Effector memory CD4-positive, alpha-beta T cell (primary cell): ENCODE data around the gene DDR2.
"Not testable (repeated sequence)": the region's sequence is repeated elsewhere in the genome, so short reads cannot be mapped to it uniquely, and the experiment has no call there.

ENCODE experiments used
- DNase-seq, 3 donors: peaks; one replicate each; pipeline ENCODE4 v3.0.0-alpha.2; 2020
- H3K27ac ChIP-seq: 2 replicates; pipeline ENCODE4 v1.7.0; 2013; ENCODE audit warnings: mild to moderate bottlenecking, low read length, moderate library complexity; ENCODE audit not compliant: insufficient read depth, poor library complexity, severe bottlenecking
- H3K27me3 ChIP-seq: replicated peaks from 2 replicates; pipeline ENCODE4 v1.7.0; 2013; ENCODE audit warnings: mild to moderate bottlenecking, low read length; ENCODE audit not compliant: insufficient read depth, control insufficient read depth, poor library complexity, severe bottlenecking
- H3K36me3 ChIP-seq: 2 replicates; pipeline ENCODE4 v1.7.0; 2013; ENCODE audit warnings: mild to moderate bottlenecking, low read length, moderate library complexity; ENCODE audit not compliant: control insufficient read depth, insufficient read depth
- H3K4me1 ChIP-seq: 2 replicates; pipeline ENCODE4 v1.7.0; 2013; ENCODE audit warnings: low read length, mild to moderate bottlenecking; ENCODE audit not compliant: control insufficient read depth, insufficient read depth, poor library complexity, severe bottlenecking
- H3K4me3 ChIP-seq: 2 replicates; pipeline ENCODE4 v1.7.0; 2013; ENCODE audit warnings: low read length, low read depth, mild to moderate bottlenecking; ENCODE audit not compliant: insufficient read depth, poor library complexity, severe bottlenecking
- H3K9me3 ChIP-seq: 2 replicates; pipeline ENCODE4 v1.7.0; 2013; ENCODE audit warnings: mild to moderate bottlenecking, low read length, moderate library complexity; ENCODE audit not compliant: control insufficient read depth

Gene DDR2

GRCh38 chr1:162741574-162741973 lies 109.3 kb downstream of the DDR2 start:
- H3K9me3 ChIP-seq = no peaks in the 10 kb centered on the region
- DNase-seq = no peak
- no peak overlapping the region for H3K27ac ChIP-seq
- no peaks in the 10 kb centered on the region for H3K36me3 ChIP-seq
- H3K4me3 ChIP-seq = no peak overlapping the region
- no peaks in the 10 kb centered on the region for H3K4me1 ChIP-seq
- H3K27me3 ChIP-seq = no peaks in the 10 kb centered on the region

GRCh38 chr1:162746264-162746942 lies 114.1 kb downstream of the DDR2 start:
- not testable (repeated sequence) for H3K4me1 ChIP-seq, H3K4me3 ChIP-seq, H3K36me3 ChIP-seq, H3K27me3 ChIP-seq, H3K27ac ChIP-seq, DNase-seq, H3K9me3 ChIP-seq

- H3K4me1 ChIP-seq = no peaks in the 10 kb centered on the region
- no peak overlapping the region for H3K27ac ChIP-seq
- DNase-seq = no peak
- H3K27me3 ChIP-seq = no peaks in the 10 kb centered on the region
- no peaks in the 10 kb centered on the region for H3K9me3 ChIP-seq
- H3K36me3 ChIP-seq = no peaks in the 10 kb centered on the region
- H3K4me3 ChIP-seq = no peak overlapping the region
Observed at GRCh38 chr1:162753001-162753658, 120.9 kb downstream of the DDR2 start.

GRCh38 chr1:162753998-162754585 lies 121.8 kb downstream of the DDR2 start:
- H3K4me1 ChIP-seq = no peaks in the 10 kb centered on the region
- H3K36me3 ChIP-seq = no peaks in the 10 kb centered on the region
- H3K27ac ChIP-seq = no peak overlapping the region
- DNase-seq = no peak
- no peak overlapping the region for H3K4me3 ChIP-seq
- no peaks in the 10 kb centered on the region for H3K9me3 ChIP-seq
- H3K27me3 ChIP-seq = no peaks in the 10 kb centered on the region

- H3K27ac ChIP-seq = no peak overlapping the region
- no peaks in the 10 kb centered on the region for H3K9me3 ChIP-seq
- no peaks in the 10 kb centered on the region for H3K27me3 ChIP-seq
- H3K36me3 ChIP-seq = no peaks in the 10 kb centered on the region
- no peaks in the 10 kb centered on the region for H3K4me1 ChIP-seq
- no peak overlapping the region for H3K4me3 ChIP-seq
- no peak for DNase-seq
Observed at GRCh38 chr1:162755306-162755705, 123.0 kb downstream of the DDR2 start.

- H3K4me1 ChIP-seq = no peaks in the 10 kb centered on the region
- H3K27me3 ChIP-seq = no peaks in the 10 kb centered on the region
- H3K4me3 ChIP-seq = no peak overlapping the region
- no peaks in the 10 kb centered on the region for H3K36me3 ChIP-seq
- DNase-seq = no peak
- H3K9me3 ChIP-seq = no peaks in the 10 kb centered on the region
- no peak overlapping the region for H3K27ac ChIP-seq
Observed at GRCh38 chr1:162756523-162756922, 124.3 kb downstream of the DDR2 start.

GRCh38 chr1:162757476-162757875 lies 125.2 kb downstream of the DDR2 start:
- Histone ChIP-seq H3K9me3 (no peaks in the 10 kb centered on the region), H3K4me3 (no peak overlapping the region), H3K27me3 (no peaks in the 10 kb centered on the region), H3K36me3 (no peaks in the 10 kb centered on the region), H3K4me1 (no peaks in the 10 kb centered on the region), H3K27ac (no peak overlapping the region)
- DNase-seq = no peak

- Histone ChIP-seq H3K4me1 (no peaks in the 10 kb centered on the region), H3K27ac (no peak overlapping the region), H3K9me3 (no peaks in the 10 kb centered on the region), H3K27me3 (no peaks in the 10 kb centered on the region), H3K4me3 (no peak overlapping the region), H3K36me3 (no peaks in the 10 kb centered on the region)
- DNase-seq = no peak
Observed at GRCh38 chr1:162765788-162766187, 133.5 kb downstream of the DDR2 start.

- no peak overlapping the region for H3K27ac ChIP-seq
- DNase-seq = no peak
- H3K36me3 ChIP-seq = no peaks in the 10 kb centered on the region
- no peak overlapping the region for H3K4me3 ChIP-seq
- H3K4me1 ChIP-seq = no peaks in the 10 kb centered on the region
- H3K27me3 ChIP-seq = no peaks in the 10 kb centered on the region
- H3K9me3 ChIP-seq = no peaks in the 10 kb centered on the region
Observed at GRCh38 chr1:162772571-162773154, 140.4 kb downstream of the DDR2 start.

- no peaks in the 10 kb centered on the region for H3K36me3 ChIP-seq
- no peaks in the 10 kb centered on the region for H3K27me3 ChIP-seq
- no peak overlapping the region for H3K27ac ChIP-seq
- H3K9me3 ChIP-seq = no peaks in the 10 kb centered on the region
- H3K4me1 ChIP-seq = no peaks in the 10 kb centered on the region
- no peak overlapping the region for H3K4me3 ChIP-seq
- DNase-seq = no peak
Observed at GRCh38 chr1:162774007-162774406, 141.7 kb downstream of the DDR2 start.
